DND-41 (cell line): Measurements from ENCODE around the gene TUB.

ENCODE experiments used
- ATAC-seq: fragments of 200-7000 bp; cut with Tn5 transposase; 3 replicates; pipeline ENCODE4 v1.9.1; 2021; ENCODE audit warnings: low read depth; ENCODE audit not compliant: insufficient read depth
- DNase-seq: peaks from one replicate; pipeline ENCODE4 v3.0.0-alpha.2; 2020
- H2AFZ ChIP-seq: 2 replicates; pipeline ENCODE4 v1.6.0; 2012; ENCODE audit warnings: low read depth, low read length
- H3K27ac ChIP-seq: 2 replicates; pipeline ENCODE4 v1.5.1; 2012; ENCODE audit warnings: low read length, inconsistent platforms
- H3K27me3 ChIP-seq: fragments of 200-600 bp; sonication (generic); 2 replicates; pipeline ENCODE4 v1.6.0; 2012; ENCODE audit warnings: low read length, mild to moderate bottlenecking, inconsistent platforms; ENCODE audit not compliant: insufficient read depth, poor library complexity
- H3K36me3 ChIP-seq: 2 replicates; pipeline ENCODE4 v1.5.1; 2012; ENCODE audit warnings: low read length, inconsistent platforms; ENCODE audit not compliant: insufficient read depth
- H3K4me1 ChIP-seq: 2 replicates; pipeline ENCODE4 v1.5.1; 2012; ENCODE audit warnings: mild to moderate bottlenecking, low read length; ENCODE audit not compliant: insufficient read depth
- H3K4me2 ChIP-seq: 2 replicates; pipeline ENCODE4 v1.6.0; 2012; ENCODE audit warnings: mild to moderate bottlenecking, moderate library complexity, low read length, inconsistent platforms; ENCODE audit not compliant: insufficient read depth
- H3K4me3 ChIP-seq, 2 experiments: fragments of 200-600 bp in 1 of 2; shearing (Covaris generic) in 1 of 2; 2 replicates each; pipeline ENCODE4 v1.5.1; 2012 to 2016; ENCODE audit warnings: inconsistent platforms in 2 of 2, low read length in 2 of 2, mild to moderate bottlenecking in 2 of 2, low read depth in 1 of 2, moderate library complexity in 1 of 2
- H3K79me2 ChIP-seq: 2 replicates; pipeline ENCODE4 v1.6.0; 2012; ENCODE audit warnings: low read length, inconsistent platforms; ENCODE audit not compliant: insufficient read depth
- H3K9ac ChIP-seq: 2 replicates; pipeline ENCODE4 v1.6.0; 2012; ENCODE audit warnings: low read depth, mild to moderate bottlenecking, inconsistent platforms, low read length, moderate library complexity
- H3K9me3 ChIP-seq: 2 replicates; pipeline ENCODE4 v1.5.1; 2012; ENCODE audit warnings: low read length, moderate library complexity, mild to moderate bottlenecking, inconsistent platforms; ENCODE audit not compliant: insufficient read depth, severe bottlenecking
- H4K20me1 ChIP-seq: 2 replicates; pipeline ENCODE4 v1.6.0; 2012; ENCODE audit warnings: low read length; ENCODE audit not compliant: insufficient read depth
- CTCF ChIP-seq: IDR thresholded peaks from 2 replicates; pipeline ENCODE4 v1.5.1; 2012; ENCODE audit warnings: borderline replicate concordance, low read length, moderate library complexity, mild to moderate bottlenecking; ENCODE audit not compliant: poor library complexity, severe bottlenecking; ENCODE audit errors: extremely low read depth
- EZH2 ChIP-seq: IDR thresholded peaks from 3 replicates; pipeline ENCODE4 v1.6.1; 2012; ENCODE audit warnings: borderline replicate concordance, low read depth, mild to moderate bottlenecking, moderate library complexity, low read length, inconsistent platforms; ENCODE audit not compliant: severe bottlenecking

Gene TUB

DNA sequence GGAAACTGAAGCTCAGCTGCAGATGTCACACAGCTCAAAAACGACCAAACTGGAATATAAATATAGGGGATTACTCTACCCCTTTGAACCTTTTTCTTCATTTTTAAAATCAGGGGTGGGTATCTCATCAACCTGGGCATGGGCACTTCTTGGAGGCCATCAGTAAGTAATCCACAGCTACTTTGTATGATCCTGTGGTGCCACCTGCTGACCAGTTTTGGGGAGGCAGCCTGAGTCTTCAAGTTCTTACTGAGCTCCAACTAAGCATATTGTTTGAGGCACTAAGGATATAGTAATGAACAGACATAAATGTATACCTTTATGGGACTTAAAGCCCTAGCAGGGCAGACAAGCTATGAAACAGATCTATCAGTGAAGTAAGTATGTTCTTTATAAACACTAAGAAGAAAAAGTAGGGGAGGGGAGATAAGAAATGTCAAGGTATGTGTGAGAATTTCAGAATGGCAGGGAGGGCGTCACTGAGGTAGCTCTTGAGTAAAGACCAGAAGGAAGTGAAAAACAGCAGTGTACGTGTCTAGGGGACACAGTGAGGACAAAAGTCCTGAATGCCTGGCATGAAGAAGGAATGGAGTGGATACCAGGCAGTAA is 18.4 kb downstream of the TUB start:
- no peak overlapping the region for H3K9ac ChIP-seq
- DNase-seq (peak; percentile 69), ATAC-seq (peak; percentile 82)
- no peaks in the 10 kb centered on the region for H3K9me3 ChIP-seq
- H3K4me3 ChIP-seq: no peak overlapping the region
- TF ChIP-seq CTCF (peak; percentile 82), EZH2 (no peak)
- no peaks in the 10 kb centered on the region for H3K27me3 ChIP-seq
- no peaks in the 10 kb centered on the region for H3K4me1 ChIP-seq
- H3K4me2 ChIP-seq: no peak overlapping the region
- H3K79me2 ChIP-seq: no peaks in the 10 kb centered on the region
- H3K36me3 ChIP-seq: no peaks in the 10 kb centered on the region
- H3K27ac ChIP-seq: no peak overlapping the region
- no peak overlapping the region for H2AFZ ChIP-seq
- H4K20me1 ChIP-seq: no peaks in the 10 kb centered on the region; the same call in 1 of the 2 replicates

DNA sequence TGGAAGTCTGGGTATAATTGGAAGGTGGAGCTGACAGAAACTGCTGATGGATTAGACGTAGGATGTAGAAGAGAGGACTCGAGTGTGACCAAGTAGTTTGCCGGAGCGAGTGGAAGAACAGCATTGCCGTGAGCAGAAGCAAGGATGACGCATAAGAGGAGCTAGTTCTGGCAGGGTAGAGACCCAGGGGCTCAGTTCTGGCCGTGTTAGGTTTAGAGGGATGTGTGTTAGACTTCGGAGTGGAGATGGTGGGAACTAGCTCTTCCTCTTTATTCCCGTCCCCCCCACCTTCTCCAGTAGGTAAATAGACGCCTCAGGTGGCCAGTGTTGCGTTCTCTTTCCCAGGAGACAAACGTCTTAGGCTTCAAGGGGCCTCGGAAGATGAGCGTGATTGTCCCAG is 19.1 kb downstream of the TUB start:
- H3K4me1 ChIP-seq: no peaks in the 10 kb centered on the region
- H3K79me2 ChIP-seq: no peaks in the 10 kb centered on the region
- no peak for DNase-seq
- no peaks in the 10 kb centered on the region for H3K27me3 ChIP-seq
- TF ChIP-seq CTCF: no peak
- TF ChIP-seq EZH2: no peak
- H3K36me3 ChIP-seq: no peaks in the 10 kb centered on the region
- H3K4me3 ChIP-seq: no peak overlapping the region
- no peaks in the 10 kb centered on the region; the same call in 1 of the 2 replicates for H4K20me1 ChIP-seq
- H3K9me3 ChIP-seq: no peaks in the 10 kb centered on the region
- no peak overlapping the region for H3K9ac ChIP-seq
- no peak overlapping the region for H3K27ac ChIP-seq
- H2AFZ ChIP-seq: no peak overlapping the region
- no peak for ATAC-seq
- H3K4me2 ChIP-seq: no peak overlapping the region

DNA sequence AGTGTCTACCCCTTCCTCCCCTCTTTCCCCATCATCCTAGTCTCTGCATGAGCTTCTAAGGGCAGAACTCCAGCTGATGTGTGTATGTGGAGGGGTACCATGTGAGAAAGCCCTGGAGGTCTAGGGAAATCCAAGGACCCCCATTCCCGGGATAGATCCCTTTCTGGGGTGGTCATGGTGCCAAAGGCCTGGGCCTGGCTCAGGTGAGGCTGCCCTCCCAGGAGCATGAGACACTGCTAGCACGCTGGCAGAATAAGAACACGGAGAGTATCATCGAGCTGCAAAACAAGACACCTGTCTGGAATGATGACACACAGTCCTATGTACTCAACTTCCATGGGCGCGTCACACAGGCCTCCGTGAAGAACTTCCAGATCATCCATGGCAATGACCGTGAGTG is 19.6 kb downstream of the TUB start:
- Histone ChIP-seq H3K27me3 (no peaks in the 10 kb centered on the region), H2AFZ (no peak overlapping the region), H3K4me2 (no peak overlapping the region), H3K9ac (no peak overlapping the region), H3K36me3 (no peaks in the 10 kb centered on the region), H4K20me1 (no peaks in the 10 kb centered on the region; the same call in 1 of the 2 replicates), H3K79me2 (no peaks in the 10 kb centered on the region), H3K9me3 (no peaks in the 10 kb centered on the region), H3K4me3 (no peak overlapping the region), H3K27ac (no peak overlapping the region), H3K4me1 (no peaks in the 10 kb centered on the region)
- ATAC-seq (no peak), DNase-seq (no peak)
- TF ChIP-seq EZH2 (no peak), CTCF (no peak)

DNA sequence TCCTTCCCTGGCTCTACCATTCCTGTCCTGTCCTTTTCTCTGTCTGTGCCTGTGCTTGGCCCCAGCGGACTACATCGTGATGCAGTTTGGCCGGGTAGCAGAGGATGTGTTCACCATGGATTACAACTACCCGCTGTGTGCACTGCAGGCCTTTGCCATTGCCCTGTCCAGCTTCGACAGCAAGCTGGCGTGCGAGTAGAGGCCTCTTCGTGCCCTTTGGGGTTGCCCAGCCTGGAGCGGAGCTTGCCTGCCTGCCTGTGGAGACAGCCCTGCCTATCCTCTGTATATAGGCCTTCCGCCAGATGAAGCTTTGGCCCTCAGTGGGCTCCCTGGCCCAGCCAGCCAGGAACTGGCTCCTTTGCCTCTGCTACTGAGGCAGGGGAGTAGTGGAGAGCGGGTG is 20.4 kb downstream of the TUB start:
- TF ChIP-seq EZH2 (no peak), CTCF (no peak)
- Histone ChIP-seq H3K4me1 (no peaks in the 10 kb centered on the region), H3K36me3 (no peaks in the 10 kb centered on the region), H3K9ac (no peak overlapping the region), H3K79me2 (no peaks in the 10 kb centered on the region), H3K4me3 (no peak overlapping the region), H3K9me3 (no peaks in the 10 kb centered on the region), H2AFZ (no peak overlapping the region), H3K27me3 (no peaks in the 10 kb centered on the region), H4K20me1 (no peaks in the 10 kb centered on the region; the same call in 1 of the 2 replicates), H3K4me2 (no peak overlapping the region), H3K27ac (no peak overlapping the region)
- no peak for DNase-seq
- no peak for ATAC-seq
